CD4-positive, alpha-beta memory T cell (primary cell): Measurements from ENCODE around the gene LIPK. TPM values are rescaled to one million over a fixed set of nuclear protein-coding genes. Genes with fewer than 3 reads are reported as not detected.

Experiments
- CTCF ChIA-PET: fragments of 350-600 bp; sonication (Branson Sonifier 250); formaldehyde crosslinking; loops from one replicate; lab custom pipeline; 2021; ENCODE audit warnings: inconsistent platforms; ENCODE audit not compliant: partially characterized antibody; lab: Charles Lee
- POLR2A ChIA-PET: fragments of 350-600 bp; sonication (Branson Sonifier 250); formaldehyde crosslinking; loops from one replicate; lab custom pipeline; 2021; ENCODE audit not compliant: partially characterized antibody; lab: Charles Lee
- DNase-seq, 5 donors: peaks; one replicate each; pipeline versions ENCODE4 v3.0.0 to v3.0.0-alpha.2; 2020 to 2022; ENCODE audit warnings: mixed read lengths in 1 of 5
- H3K27ac ChIP-seq: one replicate; pipeline ENCODE4 v1.7.0; 2013; ENCODE audit warnings: low read depth, low read length
- H3K27me3 ChIP-seq: 2 replicates; pipeline ENCODE4 v1.7.0; 2013; ENCODE audit warnings: mild to moderate bottlenecking, low read length, moderate library complexity; ENCODE audit not compliant: insufficient read depth
- H3K36me3 ChIP-seq: 2 replicates; pipeline ENCODE4 v1.7.0; 2013; ENCODE audit warnings: mild to moderate bottlenecking, low read length, moderate library complexity; ENCODE audit not compliant: insufficient read depth
- H3K4me1 ChIP-seq: 2 replicates; pipeline ENCODE4 v1.7.0; 2013; ENCODE audit warnings: mild to moderate bottlenecking, low read length, moderate library complexity; ENCODE audit not compliant: insufficient read depth
- H3K4me3 ChIP-seq, 2 donors: one replicate each; pipeline ENCODE4 v1.7.0; 2013; ENCODE audit warnings: low read length in 2 of 2, mild to moderate bottlenecking in 1 of 2
- H3K9me3 ChIP-seq, 2 donors: one replicate each; pipeline ENCODE4 v1.7.0; 2013; ENCODE audit warnings: low read length in 2 of 2, control low read depth in 1 of 2; ENCODE audit not compliant: control insufficient read depth in 1 of 2
- H3K27ac Mint-ChIP-seq, 7 donors: one replicate each; pipeline ENCODE4 v1.8.0; 2020 to 2021; ENCODE audit warnings: mixed read lengths in 7 of 7, mild to moderate bottlenecking in 6 of 7, inconsistent platforms in 3 of 7, moderate library complexity in 3 of 7
- H3K27me3 Mint-ChIP-seq, 2 donors: one replicate each; pipeline ENCODE4 v1.8.0; 2020 to 2021; ENCODE audit warnings: mixed read lengths in 2 of 2
- H3K36me3 Mint-ChIP-seq, 2 donors: one replicate each; pipeline ENCODE4 v1.8.0; 2020 to 2021; ENCODE audit warnings: mixed read lengths in 2 of 2, inconsistent platforms in 1 of 2, mild to moderate bottlenecking in 1 of 2
- H3K4me1 Mint-ChIP-seq, 4 donors: one replicate each; pipeline ENCODE4 v1.8.0; 2020 to 2021; ENCODE audit warnings: mixed read lengths in 4 of 4, mild to moderate bottlenecking in 1 of 4
- H3K4me3 Mint-ChIP-seq, 8 donors: one replicate each; pipeline ENCODE4 v1.8.0; 2020 to 2021; ENCODE audit warnings: mixed read lengths in 8 of 8, mild to moderate bottlenecking in 7 of 8, moderate library complexity in 6 of 8, inconsistent platforms in 3 of 8
- H3K9me3 Mint-ChIP-seq, 8 donors: one replicate each; pipeline ENCODE4 v1.8.0; 2020 to 2021; ENCODE audit warnings: mixed read lengths in 8 of 8, mild to moderate bottlenecking in 5 of 8, inconsistent platforms in 3 of 8, moderate library complexity in 1 of 8
- intact Hi-C: fragments of 100-400 bp; cut with micrococcal nuclease; formaldehyde crosslinking; loops from one replicate; pipeline ENCODE4 v1.15.1; 2023
- polyA plus RNA-seq, 2 donors: library from polyadenylated mRNA; unstranded; fragments of 300-500 nt; fragmentation: Illumina TruSeq; gene quantifications; one replicate each; pipeline ENCODE4 v1.2.3, GENCODE V29; 2021
- total RNA-seq, 2 experiments: library from RNA; stranded (reverse); gene quantifications; one replicate each; pipeline ENCODE4 v1.2.3, GENCODE V29; 2021

The LIPK gene
- total and polyA plus RNA-seq, 4 experiments from 2014 or later = not detected

DNA sequence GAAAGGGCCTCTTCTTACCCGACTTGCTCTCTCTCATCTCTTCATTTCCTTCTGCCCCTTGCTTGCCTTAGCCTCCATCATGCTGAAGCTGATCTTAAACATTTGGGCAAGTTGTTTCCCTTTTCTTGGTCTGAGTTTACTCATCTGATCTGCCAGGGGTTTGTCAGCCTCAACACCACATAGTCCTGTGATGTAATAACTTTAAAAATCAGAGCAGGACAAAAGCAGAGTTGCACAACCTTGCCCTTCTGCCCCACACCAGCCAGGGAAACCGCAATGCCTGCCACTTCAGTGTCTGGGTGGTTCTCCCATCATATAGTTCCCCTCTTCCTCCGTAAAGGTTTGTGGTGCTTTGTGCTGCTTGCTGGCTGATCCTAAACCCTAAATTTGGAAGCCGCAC, 86.6 kb downstream of the LIPK start:
- no peak for DNase-seq

DNA sequence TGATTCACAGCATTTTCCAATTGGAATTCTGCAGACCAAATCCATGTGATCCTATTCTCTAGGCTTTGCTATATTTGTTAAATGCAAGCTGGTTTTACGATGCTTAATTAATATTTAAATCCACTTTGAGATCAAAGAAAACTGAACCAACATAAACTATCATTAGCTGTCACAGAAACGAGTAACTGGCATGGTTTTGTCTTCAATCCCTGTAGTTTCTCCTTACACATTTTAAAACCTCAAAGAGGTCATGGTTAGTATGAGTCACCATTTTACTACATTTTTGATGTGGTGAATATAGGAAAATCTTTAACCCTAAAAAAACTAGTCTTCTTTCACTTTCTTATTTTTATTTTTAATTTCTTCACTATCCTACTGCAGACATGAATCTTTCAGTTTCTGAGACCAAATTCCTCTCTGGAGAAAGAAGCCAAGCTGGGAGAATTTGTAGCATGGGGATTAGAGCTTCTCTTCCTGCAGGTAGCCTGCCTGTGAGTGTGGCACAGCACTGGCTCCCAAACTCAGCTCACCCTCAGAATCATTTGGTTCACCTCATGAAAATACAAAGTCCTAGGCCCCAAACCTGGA, 87.8 kb downstream of the LIPK start:
- ChIA-PET POLR2A (interaction anchor here (0.9 kb wide), 1 partner anchor 86 kb away, joined by 3 read pairs; the partner anchor contains the start of gene STAMBPL1), CTCF (interaction anchor here (0.7 to 1.6 kb wide), 3 partner anchors 15 to 42 kb away, joined by 3 to 4 read pairs (median 3); no protein-coding TSS in a partner anchor)
- H3K4me1 ChIP-seq = peaks cover 10% of the 10 kb centered on the region
- Mint-ChIP-seq H3K4me1 (peaks cover 4 to 17% (median 11%) of the 10 kb centered on the region in 4 donors), H3K27me3 (no peaks in the 10 kb centered on the region), H3K9me3 (peaks cover 0 to 3% (median 0%) of the 10 kb centered on the region in 8 donors), H3K27ac (peak overlapping the region in 1 of 7 donors; percentile 89), H3K36me3 (no peaks in the 10 kb centered on the region), H3K4me3 (peak overlapping the region in 3 of 8 donors; percentile 40 to 74 (median 57))
- H3K4me3 ChIP-seq = no peak overlapping the region
- peak in 4 of 5 donors; percentile 15 to 41 (median 26) for DNase-seq
- no peaks in the 10 kb centered on the region for H3K9me3 ChIP-seq
- H3K27me3 ChIP-seq = no peaks in the 10 kb centered on the region
- no peaks in the 10 kb centered on the region for H3K36me3 ChIP-seq
- H3K27ac ChIP-seq = no peak overlapping the region
- intact Hi-C loops = no loop called here

More for the DNA sequence above, 86.6 kb downstream of the LIPK start:
- intact Hi-C loops = no loop called here
- no peak overlapping the region for H3K4me3 Mint-ChIP-seq
- Histone ChIP-seq H3K27ac (no peak overlapping the region), H3K4me3 (no peak overlapping the region), H3K9me3 (no peaks in the 10 kb centered on the region), H3K36me3 (no peaks in the 10 kb centered on the region), H3K4me1 (peaks cover 10% of the 10 kb centered on the region), H3K27me3 (no peaks in the 10 kb centered on the region)
- peaks cover 0 to 2% (median 0%) of the 10 kb centered on the region in 8 donors for H3K9me3 Mint-ChIP-seq
- ChIA-PET CTCF (no interaction called here), POLR2A (no interaction called here)
- H3K27ac Mint-ChIP-seq = no peak overlapping the region
- peaks cover 0 to 1% of the 10 kb centered on the region in 2 donors for H3K27me3 Mint-ChIP-seq
- no peaks in the 10 kb centered on the region for H3K36me3 Mint-ChIP-seq
- peaks cover 4 to 17% (median 11%) of the 10 kb centered on the region in 4 donors for H3K4me1 Mint-ChIP-seq

DNA sequence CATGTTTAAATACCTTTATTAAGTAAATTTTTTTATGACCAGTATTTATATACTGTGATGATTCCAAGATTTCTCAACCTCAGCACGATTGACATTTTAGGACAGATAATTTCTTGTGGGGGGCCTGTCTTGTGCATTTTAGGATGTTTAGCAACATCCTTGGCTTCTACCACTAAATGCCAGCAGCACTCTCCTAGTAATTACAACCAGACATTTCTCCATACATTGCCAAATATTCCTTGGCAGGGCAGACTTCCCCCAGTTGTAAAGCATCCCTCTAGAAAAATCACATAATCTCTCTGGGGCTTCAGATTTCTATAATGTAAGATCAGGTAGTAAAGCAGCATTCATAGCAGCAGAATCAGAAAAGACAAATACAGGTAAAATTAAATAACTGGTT, 88.7 kb downstream of the LIPK start:
- peaks cover 10% of the 10 kb centered on the region for H3K4me1 ChIP-seq
- intact Hi-C loops = no loop called here
- Mint-ChIP-seq H3K9me3 (peaks cover 0 to 1% (median 0%) of the 10 kb centered on the region in 8 donors), H3K36me3 (no peaks in the 10 kb centered on the region), H3K4me1 (peaks cover 4 to 17% (median 11%) of the 10 kb centered on the region in 4 donors), H3K27ac (no peak overlapping the region), H3K4me3 (no peak overlapping the region), H3K27me3 (no peaks in the 10 kb centered on the region)
- H3K27ac ChIP-seq = no peak overlapping the region
- no peaks in the 10 kb centered on the region for H3K36me3 ChIP-seq
- no peaks in the 10 kb centered on the region for H3K27me3 ChIP-seq
- no peak overlapping the region for H3K4me3 ChIP-seq
- no peaks in the 10 kb centered on the region for H3K9me3 ChIP-seq
- POLR2A ChIA-PET = no interaction called here
- DNase-seq = no peak
- CTCF ChIA-PET = interaction anchor here (0.9 to 1.6 kb wide), 2 partner anchors 15 to 41 kb away, joined by 3 read pairs; no protein-coding TSS in a partner anchor

DNA sequence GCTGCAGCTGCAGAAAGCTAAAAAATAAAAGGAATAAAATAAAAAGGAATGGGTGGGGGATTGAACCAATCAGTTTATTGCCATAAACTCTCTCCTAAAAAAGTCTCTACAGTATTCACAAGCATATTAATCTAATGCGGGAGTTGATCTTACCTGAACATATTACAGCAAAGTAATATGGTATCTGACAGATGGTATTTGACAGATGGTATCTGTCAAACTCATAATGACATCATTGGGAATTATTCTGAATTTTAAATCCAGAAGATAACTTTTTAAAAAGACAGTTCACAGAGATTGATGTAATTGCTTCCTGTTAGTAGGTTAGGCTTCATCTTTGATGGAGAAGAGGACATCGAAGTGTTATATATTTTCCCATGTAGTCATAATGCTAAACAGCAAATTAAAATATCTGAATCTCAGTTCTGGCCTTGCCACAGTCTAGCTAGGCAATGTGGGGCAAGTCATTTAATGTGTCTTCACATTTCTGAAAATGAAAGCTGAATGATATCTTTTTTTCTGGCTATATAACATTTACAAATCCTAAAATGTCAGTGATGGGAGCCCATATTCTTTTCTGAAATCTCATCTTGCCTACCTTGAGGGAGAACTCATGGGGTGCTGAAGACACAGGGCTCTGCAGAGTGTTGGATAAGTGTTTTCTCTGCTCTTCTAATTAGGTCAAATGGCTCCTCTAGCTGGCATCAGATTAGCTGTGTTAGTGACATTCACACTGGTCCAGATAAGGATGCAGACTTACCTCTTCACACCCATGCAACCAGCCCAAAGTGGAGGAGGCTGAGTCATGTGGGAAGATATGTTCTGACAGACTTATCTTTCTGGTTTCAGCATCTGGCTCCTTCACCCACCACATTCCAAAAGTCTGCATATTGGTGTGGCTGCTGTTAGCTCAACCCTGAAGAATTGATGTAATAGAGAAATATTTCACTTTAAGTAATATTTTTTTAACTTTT, 94.4 kb downstream of the LIPK start:
- Mint-ChIP-seq H3K27me3 (no peaks in the 10 kb centered on the region), H3K4me1 (no peaks in the 10 kb centered on the region), H3K36me3 (no peaks in the 10 kb centered on the region), H3K4me3 (no peak overlapping the region), H3K9me3 (peaks cover 0 to 3% (median 0%) of the 10 kb centered on the region in 8 donors), H3K27ac (no peak overlapping the region)
- POLR2A ChIA-PET = interaction anchor here (0.8 kb wide), 1 partner anchor 80 kb away, joined by 3 read pairs; the partner anchor contains the start of gene STAMBPL1
- Histone ChIP-seq H3K27me3 (no peaks in the 10 kb centered on the region), H3K9me3 (no peaks in the 10 kb centered on the region), H3K27ac (no peak overlapping the region), H3K4me1 (no peaks in the 10 kb centered on the region), H3K4me3 (no peak overlapping the region), H3K36me3 (no peaks in the 10 kb centered on the region)
- DNase-seq = no peak
- CTCF ChIA-PET = interaction anchor here (1.0 to 5.8 kb wide), 2 partner anchors 9 to 134 kb away, joined by 3 to 29 read pairs; no protein-coding TSS in a partner anchor
- intact Hi-C loops = no loop called here

Other genes starting within 250 kb of the LIPK start
- 1 to 10 TPM; 1.7 to 1.9 TPM for gene RNLS, start 122.9 kb upstream of the LIPK start, total RNA-seq
- gene RNLS, start 122.9 kb upstream of the LIPK start, polyA plus RNA-seq = 1 to 10 TPM; 3.5 to 5.8 TPM
- gene LIPJ, start 119.5 kb upstream of the LIPK start, total RNA-seq = under 1 TPM; 0.19 to 0.32 TPM
- gene LIPJ, start 119.5 kb upstream of the LIPK start, polyA plus RNA-seq = not detected
- gene LIPF, start 41.8 kb upstream of the LIPK start, total RNA-seq = not detected
- not detected for gene LIPF, start 41.8 kb upstream of the LIPK start, polyA plus RNA-seq
- not detected for gene LIPN, start 53.8 kb downstream of the LIPK start, total RNA-seq
- under 1 TPM in 1 of 2 donors, not detected in 1; 0.22 TPM for gene LIPN, start 53.8 kb downstream of the LIPK start, polyA plus RNA-seq
- gene LIPM, start 96.5 kb downstream of the LIPK start, total RNA-seq = not detected
- not detected for gene LIPM, start 96.5 kb downstream of the LIPK start, polyA plus RNA-seq
- gene ANKRD22, start 145.6 kb downstream of the LIPK start, total RNA-seq = under 1 TPM in 1 of 2 experiments, not detected in 1; 0.58 TPM
- not detected for gene ANKRD22, start 145.6 kb downstream of the LIPK start, polyA plus RNA-seq
- gene STAMBPL1, start 174.0 kb downstream of the LIPK start, total RNA-seq = 10 to 100 TPM; 37.9 to 43.2 TPM
- gene STAMBPL1, start 174.0 kb downstream of the LIPK start, polyA plus RNA-seq = 10 to 100 TPM in 1 of 2 donors, 1 to 10 TPM in 1; 5.3 to 12.0 TPM
- 10 to 100 TPM in 1 of 2 experiments, 1 to 10 TPM in 1; 9.1 to 13.2 TPM for gene ACTA2, start 246.5 kb downstream of the LIPK start, total RNA-seq
- gene ACTA2, start 246.5 kb downstream of the LIPK start, polyA plus RNA-seq = 10 to 100 TPM; 10.6 to 12.5 TPM